ENCODE data around the gene GRK7. TPM values are rescaled to one million over a fixed set of nuclear protein-coding genes. Genes with fewer than 3 reads are reported as not detected.

GRK7 gene
- total RNA-seq, 4 donors from 2014 or later: 0.30 TPM; not detected in 3

- TF ChIP-seq EP300 (IDR thresholded peaks at IDR 0.05) (no peak), POLR2A (IDR thresholded peaks at IDR 0.05) (no peak)
- TF ChIP-seq, protein P1, sequence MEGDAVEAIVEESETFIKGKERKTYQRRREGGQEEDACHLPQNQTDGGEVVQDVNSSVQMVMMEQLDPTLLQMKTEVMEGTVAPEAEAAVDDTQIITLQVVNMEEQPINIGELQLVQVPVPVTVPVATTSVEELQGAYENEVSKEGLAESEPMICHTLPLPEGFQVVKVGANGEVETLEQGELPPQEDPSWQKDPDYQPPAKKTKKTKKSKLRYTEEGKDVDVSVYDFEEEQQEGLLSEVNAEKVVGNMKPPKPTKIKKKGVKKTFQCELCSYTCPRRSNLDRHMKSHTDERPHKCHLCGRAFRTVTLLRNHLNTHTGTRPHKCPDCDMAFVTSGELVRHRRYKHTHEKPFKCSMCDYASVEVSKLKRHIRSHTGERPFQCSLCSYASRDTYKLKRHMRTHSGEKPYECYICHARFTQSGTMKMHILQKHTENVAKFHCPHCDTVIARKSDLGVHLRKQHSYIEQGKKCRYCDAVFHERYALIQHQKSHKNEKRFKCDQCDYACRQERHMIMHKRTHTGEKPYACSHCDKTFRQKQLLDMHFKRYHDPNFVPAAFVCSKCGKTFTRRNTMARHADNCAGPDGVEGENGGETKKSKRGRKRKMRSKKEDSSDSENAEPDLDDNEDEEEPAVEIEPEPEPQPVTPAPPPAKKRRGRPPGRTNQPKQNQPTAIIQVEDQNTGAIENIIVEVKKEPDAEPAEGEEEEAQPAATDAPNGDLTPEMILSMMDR (IDR thresholded peaks at IDR 0.05): no peak
- WGBS, 2 donors: 97 to 100% methylated on average over 2 of the region's 2 CpGs
- Histone ChIP-seq H3K4me1 (no peaks in the 10 kb centered on the region), H3K36me3 (no peaks in the 10 kb centered on the region), H3K4me3 (no peak overlapping the region), H3K9me3 (peaks cover 0 to 4% (median 0%) of the 10 kb centered on the region in 4 donors), H3K27me3 (no peaks in the 10 kb centered on the region), H3K27ac (no peak overlapping the region)
- no peak for DNase-seq (ENCODE audit: low spot score in 2 of 2)
These were observed 41.2 kb downstream of the GRK7 start for GRCh38 chr3:141804447-141804777.

- Histone ChIP-seq H3K4me1 (no peaks in the 10 kb centered on the region), H3K9me3 (peaks cover 0 to 4% (median 0%) of the 10 kb centered on the region in 4 donors), H3K27ac (no peak overlapping the region), H3K4me3 (no peak overlapping the region), H3K27me3 (no peaks in the 10 kb centered on the region), H3K36me3 (no peaks in the 10 kb centered on the region)
- TF ChIP-seq EP300 (IDR thresholded peaks at IDR 0.05) (no peak), POLR2A (IDR thresholded peaks at IDR 0.05) (no peak)
- TF ChIP-seq, protein P1 (IDR thresholded peaks at IDR 0.05): no peak
- 90 to 93% methylated on average over 18 of the region's 18 CpGs for WGBS, 2 donors
- DNase-seq (ENCODE audit: low spot score in 2 of 2): no peak
These were observed 41.8 kb downstream of the GRK7 start for GRCh38 chr3:141804778-141805639.

DNA sequence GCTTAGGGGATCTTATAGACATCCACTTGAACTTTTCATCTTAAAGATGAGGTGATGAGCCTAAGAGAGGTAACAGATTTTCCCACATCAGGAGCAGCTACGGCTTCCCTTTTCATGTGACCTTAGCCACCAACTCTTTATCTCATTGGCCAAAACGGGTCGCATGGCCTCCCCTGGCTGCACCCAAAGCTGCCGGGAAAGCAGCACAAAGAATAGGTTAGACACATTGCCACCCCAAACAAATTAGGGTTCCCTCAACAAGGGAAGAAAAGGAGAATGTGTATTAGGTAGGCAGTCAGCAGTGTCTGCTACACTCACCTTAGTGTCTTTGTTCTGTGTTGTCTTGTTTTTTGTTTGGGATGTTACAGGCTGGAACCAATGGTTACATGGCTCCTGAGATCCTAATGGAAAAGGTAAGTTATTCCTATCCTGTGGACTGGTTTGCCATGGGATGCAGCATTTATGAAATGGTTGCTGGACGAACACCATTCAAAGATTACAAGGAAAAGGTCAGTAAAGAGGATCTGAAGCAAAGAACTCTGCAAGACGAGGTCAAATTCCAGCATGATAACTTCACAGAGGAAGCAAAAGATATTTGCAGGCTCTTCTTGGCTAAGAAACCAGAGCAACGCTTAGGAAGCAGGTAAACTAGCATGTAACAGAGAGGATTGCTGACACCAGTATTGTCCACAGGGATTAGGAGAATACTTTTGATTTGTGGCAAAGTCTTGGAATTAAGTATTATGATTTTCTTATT is 44.2 kb downstream of the GRK7 start:
- no peaks in the 10 kb centered on the region for H3K4me1 ChIP-seq
- H3K36me3 ChIP-seq: no peaks in the 10 kb centered on the region
- H3K27me3 ChIP-seq: no peaks in the 10 kb centered on the region
- H3K4me3 ChIP-seq: no peak overlapping the region
- no peaks in the 10 kb centered on the region for H3K9me3 ChIP-seq
- DNase-seq (ENCODE audit: low spot score in 2 of 2): no peak
- TF ChIP-seq, protein P1 (IDR thresholded peaks at IDR 0.05): no peak
- no peak overlapping the region for H3K27ac ChIP-seq
- WGBS, 2 donors: 63 to 74% methylated on average over 7 of the region's 7 CpGs

DNA sequence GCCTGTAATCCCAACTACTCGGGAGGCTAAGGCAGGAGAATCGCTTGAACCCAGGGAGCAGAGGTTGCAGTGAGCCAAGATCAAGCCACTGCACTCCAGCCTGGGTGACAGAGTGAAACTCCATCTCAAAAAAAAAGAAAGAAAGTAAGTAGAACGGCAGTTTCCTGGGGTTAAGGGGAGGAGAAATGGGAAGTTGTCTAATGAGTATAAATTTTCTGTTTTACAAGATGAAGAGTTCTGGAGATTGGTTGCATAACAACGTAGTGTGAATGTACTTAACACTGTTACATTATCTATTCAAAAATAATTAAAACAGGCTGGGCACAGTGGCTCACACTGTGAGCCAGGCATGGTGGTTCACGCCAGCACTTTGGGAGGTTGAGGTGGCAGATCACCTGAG is 45.4 kb downstream of the GRK7 start:
- Histone ChIP-seq H3K27me3 (no peaks in the 10 kb centered on the region), H3K4me1 (no peaks in the 10 kb centered on the region), H3K4me3 (no peak overlapping the region), H3K36me3 (no peaks in the 10 kb centered on the region), H3K9me3 (no peaks in the 10 kb centered on the region), H3K27ac (no peak overlapping the region)
- DNase-seq (ENCODE audit: low spot score in 2 of 2): no peak
- no peak for TF ChIP-seq POLR2A (IDR thresholded peaks at IDR 0.05)
- TF ChIP-seq, protein P1 (IDR thresholded peaks at IDR 0.05): no peak
- no peak for TF ChIP-seq EP300 (IDR thresholded peaks at IDR 0.05)
- WGBS, 2 donors: 75 to 78% methylated on average over 5 of the region's 5 CpGs

- no peak for DNase-seq (ENCODE audit: low spot score in 2 of 2)
- peaks cover 0 to under 1% (median 0%) of the 10 kb centered on the region in 4 donors for H3K9me3 ChIP-seq
- H3K27me3 ChIP-seq: no peaks in the 10 kb centered on the region
- TF ChIP-seq, protein P1 (IDR thresholded peaks at IDR 0.05): no peak
- WGBS, 2 donors: 85 to 93% methylated on average over 2 of the region's 2 CpGs
- H3K36me3 ChIP-seq: no peaks in the 10 kb centered on the region
- no peaks in the 10 kb centered on the region for H3K4me1 ChIP-seq
- no peak overlapping the region for H3K4me3 ChIP-seq
- no peak overlapping the region for H3K27ac ChIP-seq
These were observed 47.0 kb downstream of the GRK7 start for GRCh38 chr3:141810161-141810560.

All from tibial nerve (tissue), 4 donors.